AG04450 (cell line): Measurements from ENCODE around the gene MYO15A. TPM values are rescaled to one million over a fixed set of nuclear protein-coding genes. Genes with fewer than 3 reads are reported as not detected.

ENCODE experiments used
- CTCF ChIA-PET: fragments of 300-600, 350-600 bp; formaldehyde crosslinking; extraction: SDS; loops from one replicate; lab custom pipeline; 2022; ENCODE audit warnings: antibody characterized with exemption, inconsistent platforms; lab: Charles Lee
- POLR2A ChIA-PET: fragments of 350-600 bp; formaldehyde crosslinking; extraction: SDS; loops from one replicate; lab custom pipeline; 2021; ENCODE audit warnings: antibody characterized with exemption, inconsistent platforms; lab: Yijun Ruan, JAX
- DNase-seq: peaks from one replicate; pipeline ENCODE4 v3.0.0-alpha.2; 2011; ENCODE audit warnings: low read depth, low spot score
- H3K27ac ChIP-seq: one replicate; pipeline ENCODE4 v1.5.1; 2012; ENCODE audit warnings: low read depth, low read length, control low read depth
- H3K27me3 ChIP-seq: one replicate; pipeline ENCODE4 v1.6.0; 2012; ENCODE audit warnings: low read length; ENCODE audit not compliant: control insufficient read depth, insufficient read depth
- H3K4me3 ChIP-seq: 2 replicates; pipeline ENCODE4 v1.5.1; 2011; ENCODE audit warnings: mild to moderate bottlenecking, low read depth, low read length, control low read depth
- H3K9me3 ChIP-seq: 2 replicates; pipeline ENCODE4 v1.5.1; 2012; ENCODE audit warnings: low read length; ENCODE audit not compliant: control insufficient read depth, insufficient read depth
- CTCF ChIP-seq: IDR thresholded peaks from 2 replicates; pipeline ENCODE4 v1.5.1; 2011; ENCODE audit warnings: low read depth, low read length, control low read depth, inconsistent platforms
- polyA plus RNA-seq: library from polyadenylated mRNA; depleted of rRNA; stranded (reverse); fragments of >200 nt; gene quantifications from 2 replicates; pipeline ENCODE4 v1.2.3, GENCODE V29; 2011

Gene MYO15A
- polyA plus RNA-seq, 1 experiment, result 0.19 TPM

- ChIA-PET POLR2A (no interaction called here), CTCF (no interaction called here)
- DNase-seq, result no peak
- H3K9me3 ChIP-seq, result no peaks in the 10 kb centered on the region
- no peak overlapping the region for H3K4me3 ChIP-seq
- no peak for TF ChIP-seq CTCF
- H3K27ac ChIP-seq, result no peak overlapping the region
- H3K27me3 ChIP-seq, result no peaks in the 10 kb centered on the region
Observed at GRCh38 chr17:18107971-18108370, 585 bp upstream of the MYO15A start.

DNA sequence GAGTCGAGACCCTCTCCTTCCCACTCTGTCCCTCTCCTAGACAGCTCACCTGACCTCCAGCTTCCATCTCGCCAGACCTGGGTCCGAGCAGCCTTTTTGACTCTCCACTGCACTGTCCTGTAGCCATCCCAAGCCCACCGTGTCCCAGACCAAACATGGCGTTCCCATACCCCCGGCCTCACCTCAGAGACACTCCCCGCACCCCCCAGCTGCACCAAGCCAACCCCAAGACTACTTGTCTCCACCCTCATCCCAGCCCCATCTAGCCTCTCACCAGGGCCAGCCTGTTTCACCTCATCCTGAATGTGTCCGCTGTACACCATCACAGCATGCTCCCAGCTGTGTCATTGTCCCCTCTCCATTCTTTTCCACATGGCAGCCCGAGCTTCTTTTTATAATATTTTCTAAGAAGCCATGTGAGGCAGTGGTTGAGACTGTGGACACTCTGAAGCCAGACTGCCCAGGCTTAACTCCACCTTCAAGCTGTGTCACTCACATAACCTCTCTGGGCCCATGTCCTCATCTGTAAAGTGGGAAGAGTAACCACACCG, 1.5 kb downstream of the MYO15A start:
- TF ChIP-seq CTCF, result no peak
- CTCF ChIA-PET, result no interaction called here

GRCh38 chr17:18110636-18111145, 2.1 kb downstream of the MYO15A start:
- ChIA-PET CTCF (no interaction called here), POLR2A (interaction anchor here (0.6 kb wide), 2 partner anchors 54 to 92 kb away, joined by 3 to 5 read pairs; no protein-coding TSS in a partner anchor)
- no peaks in the 10 kb centered on the region for H3K27me3 ChIP-seq
- H3K4me3 ChIP-seq, result no peak overlapping the region
- no peaks in the 10 kb centered on the region for H3K9me3 ChIP-seq
- no peak for DNase-seq
- H3K27ac ChIP-seq, result no peak overlapping the region
- no peak for TF ChIP-seq CTCF

More for the DNA sequence above, 1.5 kb downstream of the MYO15A start:
- H3K27me3 ChIP-seq, result no peaks in the 10 kb centered on the region
- POLR2A ChIA-PET, result interaction anchor here (0.6 kb wide), 1 partner anchor 55 kb away, joined by 3 read pairs; no protein-coding TSS in a partner anchor
- H3K4me3 ChIP-seq, result no peak overlapping the region
- H3K27ac ChIP-seq, result no peak overlapping the region
- DNase-seq, result no peak
- H3K9me3 ChIP-seq, result no peaks in the 10 kb centered on the region

GRCh38 chr17:18111330-18111971, 2.9 kb downstream of the MYO15A start:
- no peak overlapping the region for H3K4me3 ChIP-seq
- DNase-seq, result no peak
- ChIA-PET POLR2A (interaction anchor here (0.6 kb wide), 1 partner anchor 91 kb away, joined by 5 read pairs; no protein-coding TSS in a partner anchor), CTCF (interaction anchor here (0.6 kb wide), 1 partner anchor 841 kb away, joined by 13 read pairs; no protein-coding TSS in a partner anchor)
- no peaks in the 10 kb centered on the region for H3K9me3 ChIP-seq
- H3K27ac ChIP-seq, result no peak overlapping the region
- no peak for TF ChIP-seq CTCF
- H3K27me3 ChIP-seq, result no peaks in the 10 kb centered on the region

DNA sequence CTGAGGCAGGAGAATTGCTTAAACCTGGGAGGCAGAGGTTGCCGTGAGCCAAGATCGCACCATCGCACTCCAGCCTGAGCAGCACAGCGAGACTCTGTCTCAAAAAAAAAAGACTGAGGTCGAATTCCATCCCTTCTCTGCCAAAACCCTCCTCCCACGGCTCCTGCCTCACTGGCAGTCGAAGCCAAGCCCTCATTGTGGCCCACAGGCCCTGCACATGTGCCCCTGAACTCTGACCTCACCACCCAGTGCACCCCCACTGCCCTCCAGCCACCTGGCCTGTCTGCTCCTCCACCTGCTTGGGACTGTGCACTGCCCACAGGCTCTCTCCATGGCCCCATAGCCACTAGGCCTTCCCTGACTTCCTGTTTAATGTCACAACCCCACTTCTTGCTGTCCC, 7.0 kb downstream of the MYO15A start:
- POLR2A ChIA-PET, result no interaction called here
- H3K27me3 ChIP-seq, result no peaks in the 10 kb centered on the region
- H3K4me3 ChIP-seq, result no peak overlapping the region
- no peak overlapping the region for H3K27ac ChIP-seq
- CTCF ChIA-PET, result no interaction called here
- no peak for DNase-seq
- no peak for TF ChIP-seq CTCF
- H3K9me3 ChIP-seq, result peaks cover 22% of the 10 kb centered on the region
